EH (cell line): ENCODE data around the gene SLCO4A1.

Source experiments
- DNase-seq: peaks from one replicate; pipeline ENCODE4 v3.0.0-alpha.2; 2015; ENCODE audit warnings: low read depth

The SLCO4A1 gene

DNA sequence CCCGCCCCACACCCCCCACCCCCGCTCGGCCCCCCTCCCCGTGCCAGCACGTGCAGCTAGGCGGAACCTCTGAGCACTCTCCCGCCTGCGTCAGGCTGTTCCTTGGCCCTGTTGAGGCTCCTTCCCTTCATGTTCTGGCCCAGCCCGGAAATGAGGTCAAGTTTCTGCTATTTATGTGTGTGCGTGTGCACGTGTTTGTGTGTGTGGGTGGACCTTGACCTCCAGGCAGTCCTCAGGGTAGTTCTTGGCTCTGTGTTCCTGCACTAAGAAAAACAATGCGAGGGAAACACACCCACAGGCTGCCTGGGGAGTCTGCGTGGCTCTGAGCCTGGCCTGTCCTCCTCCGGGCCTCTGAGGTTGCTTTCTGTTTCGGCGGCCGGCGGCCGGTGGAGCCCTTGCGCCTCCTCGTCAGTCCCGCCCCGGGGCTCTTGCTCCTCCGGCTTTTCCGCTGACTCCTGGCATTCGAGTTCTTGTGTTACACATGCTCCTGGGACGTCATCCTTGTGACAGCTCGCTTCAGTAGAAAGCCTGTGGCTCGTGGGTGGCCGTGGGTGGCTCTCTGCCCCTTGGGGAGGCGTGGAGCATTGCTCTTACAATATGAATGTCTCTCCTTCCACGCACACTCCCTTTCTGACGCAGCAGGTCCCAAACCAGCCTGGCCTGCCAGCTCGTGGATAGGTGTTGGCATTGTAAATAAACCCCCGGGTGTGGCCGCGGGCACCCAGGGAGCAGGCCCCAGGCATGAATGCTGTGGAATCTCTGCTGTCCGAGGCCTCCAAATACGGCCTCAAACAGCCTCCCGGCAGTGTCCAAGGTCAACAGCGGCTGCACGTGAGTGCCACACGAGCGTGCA is 10.0 kb downstream of the SLCO4A1 start:
- DNase-seq, result peak; percentile 98

DNA sequence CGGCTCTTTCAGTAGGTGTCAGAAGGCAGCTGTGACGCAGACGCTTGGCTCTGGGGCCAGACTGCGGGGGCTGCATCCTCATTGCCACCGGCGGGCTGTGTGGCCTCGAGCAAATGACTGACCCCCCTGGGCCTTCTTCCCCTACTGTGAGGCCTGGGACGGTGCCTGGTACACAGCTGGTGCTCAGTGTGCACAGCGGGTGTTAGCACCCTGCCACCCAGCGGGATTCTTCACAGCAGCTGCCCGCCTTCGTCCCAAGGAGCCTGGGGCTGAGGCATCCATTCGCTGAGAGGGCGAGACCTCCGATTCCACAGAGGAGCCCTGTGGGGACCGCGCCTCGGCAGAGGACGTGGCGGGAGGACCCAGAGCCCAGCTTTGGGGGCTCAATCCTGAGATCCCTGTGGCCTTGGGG is 10.6 kb downstream of the SLCO4A1 start:
- DNase-seq, result no peak

DNA sequence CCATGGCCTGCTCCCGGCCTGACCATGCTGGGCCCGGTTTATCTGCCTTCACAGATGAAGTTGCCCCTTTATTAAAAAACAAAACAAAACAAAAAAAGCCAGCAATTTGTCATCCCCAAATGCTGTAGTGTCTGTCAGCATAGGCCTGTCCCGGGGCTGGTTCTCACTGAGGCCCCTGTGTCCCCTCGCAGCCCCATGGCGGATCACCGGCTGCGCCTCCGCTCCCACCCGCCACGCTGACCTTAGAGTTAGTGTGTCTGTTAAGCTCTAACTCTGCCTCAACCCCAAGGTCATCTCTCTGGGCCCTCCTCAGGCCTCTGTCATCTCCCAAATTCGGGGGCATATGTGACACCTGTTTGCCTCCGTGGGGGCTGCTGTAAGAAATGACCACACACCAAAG is 11.1 kb downstream of the SLCO4A1 start:
- DNase-seq, result no peak

DNA sequence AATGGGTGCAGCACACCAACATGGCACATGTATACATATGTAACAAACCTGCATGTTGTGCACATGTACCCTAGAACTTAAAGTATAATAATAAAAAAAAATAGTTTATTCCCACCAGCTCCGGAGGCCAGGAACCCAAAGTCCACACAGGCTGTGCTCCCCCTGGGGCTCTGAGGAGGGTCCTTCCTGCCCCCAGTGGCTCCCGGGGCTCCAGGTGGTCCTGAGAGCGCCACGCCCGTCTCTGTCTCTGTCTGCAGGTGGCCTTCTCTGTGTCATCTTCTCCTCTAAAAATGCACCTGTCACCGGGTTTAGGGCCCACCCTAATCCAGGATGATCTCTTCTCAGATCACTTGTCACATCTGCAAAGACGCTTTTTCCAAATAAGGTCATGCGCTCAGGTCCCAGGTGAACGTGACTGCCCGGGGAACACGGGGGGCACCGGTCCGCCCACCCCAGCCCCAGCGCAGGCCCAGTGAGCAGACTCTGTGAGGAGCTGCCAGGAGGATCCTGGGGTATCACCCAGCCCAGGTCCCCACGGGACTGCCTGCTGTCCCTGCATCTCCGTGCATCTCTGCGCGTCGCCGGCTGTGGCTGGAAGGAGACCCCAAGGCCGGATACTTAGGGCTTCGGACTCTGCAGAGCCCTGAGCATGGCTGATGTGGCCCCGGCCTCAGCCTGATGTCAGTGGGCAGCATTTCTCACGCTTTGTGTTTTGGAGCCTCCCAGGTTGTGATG is 11.8 kb downstream of the SLCO4A1 start:
- no peak for DNase-seq

DNA sequence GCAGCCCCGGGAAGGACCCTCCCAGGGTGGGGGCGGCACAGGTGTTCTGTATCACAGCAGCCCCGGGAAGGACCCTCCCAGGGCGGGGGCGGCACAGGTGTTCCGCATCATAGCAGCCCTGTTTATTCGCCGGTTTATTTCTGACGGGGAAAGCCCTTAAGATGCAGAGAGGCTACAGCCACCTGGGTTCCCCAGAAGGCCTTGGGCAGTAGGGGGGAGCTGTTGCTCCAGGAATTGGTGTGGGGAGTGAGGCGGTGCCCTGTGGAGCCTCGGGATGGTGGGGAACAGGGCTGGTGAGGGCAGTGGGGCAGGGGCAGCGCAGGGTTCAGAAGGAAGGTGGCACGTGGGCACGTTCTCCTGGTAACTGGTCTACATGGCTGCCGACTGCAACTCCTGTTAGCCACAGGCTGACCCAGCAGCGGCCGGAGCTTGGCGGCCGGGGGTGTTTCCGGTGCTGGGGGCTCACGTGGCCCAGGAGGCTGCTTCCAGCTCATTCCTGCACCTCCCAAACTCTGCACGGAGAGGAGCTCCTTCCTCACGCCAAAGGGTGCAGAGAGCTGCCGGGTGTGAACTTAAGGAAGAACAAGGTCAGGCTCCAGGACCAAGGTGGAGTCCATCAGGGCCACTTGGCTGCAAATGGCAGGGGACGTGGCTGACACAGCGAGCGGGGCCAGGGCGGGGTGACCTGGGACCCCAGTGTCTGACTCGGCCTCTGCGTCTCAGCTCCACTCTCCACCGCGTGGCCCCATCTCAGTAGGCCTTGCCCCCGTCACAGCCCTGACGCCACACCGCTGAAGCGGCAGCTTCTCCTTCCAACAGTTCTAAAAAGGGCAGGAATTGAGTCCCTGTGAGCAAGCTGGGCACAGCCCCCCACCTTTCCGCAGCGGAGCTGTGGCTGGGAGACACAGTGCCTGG is 13.2 kb downstream of the SLCO4A1 start:
- no peak for DNase-seq

DNA sequence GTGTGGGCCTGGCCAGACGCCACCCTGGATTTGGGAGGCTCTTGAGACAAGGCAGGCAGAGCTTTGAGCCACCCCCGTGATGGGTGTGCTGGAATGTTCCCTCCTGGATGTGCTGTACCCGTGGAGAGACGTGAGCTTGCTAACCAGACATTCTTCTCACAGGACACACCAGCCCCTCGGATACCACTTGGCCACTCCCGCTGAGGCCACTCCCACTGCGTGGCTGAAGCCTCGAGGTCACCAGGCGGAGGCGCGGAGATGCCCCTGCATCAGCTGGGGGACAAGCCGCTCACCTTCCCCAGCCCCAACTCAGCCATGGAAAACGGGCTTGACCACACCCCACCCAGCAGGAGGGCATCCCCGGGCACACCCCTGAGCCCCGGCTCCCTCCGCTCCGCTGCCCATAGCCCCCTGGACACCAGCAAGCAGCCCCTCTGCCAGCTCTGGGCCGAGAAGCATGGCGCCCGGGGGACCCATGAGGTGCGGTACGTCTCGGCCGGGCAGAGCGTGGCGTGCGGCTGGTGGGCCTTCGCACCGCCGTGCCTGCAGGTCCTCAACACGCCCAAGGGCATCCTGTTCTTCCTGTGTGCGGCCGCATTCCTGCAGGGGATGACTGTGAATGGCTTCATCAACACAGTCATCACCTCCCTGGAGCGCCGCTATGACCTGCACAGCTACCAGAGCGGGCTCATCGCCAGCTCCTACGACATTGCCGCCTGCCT is 14.1 kb downstream of the SLCO4A1 start:
- no peak for DNase-seq

DNA sequence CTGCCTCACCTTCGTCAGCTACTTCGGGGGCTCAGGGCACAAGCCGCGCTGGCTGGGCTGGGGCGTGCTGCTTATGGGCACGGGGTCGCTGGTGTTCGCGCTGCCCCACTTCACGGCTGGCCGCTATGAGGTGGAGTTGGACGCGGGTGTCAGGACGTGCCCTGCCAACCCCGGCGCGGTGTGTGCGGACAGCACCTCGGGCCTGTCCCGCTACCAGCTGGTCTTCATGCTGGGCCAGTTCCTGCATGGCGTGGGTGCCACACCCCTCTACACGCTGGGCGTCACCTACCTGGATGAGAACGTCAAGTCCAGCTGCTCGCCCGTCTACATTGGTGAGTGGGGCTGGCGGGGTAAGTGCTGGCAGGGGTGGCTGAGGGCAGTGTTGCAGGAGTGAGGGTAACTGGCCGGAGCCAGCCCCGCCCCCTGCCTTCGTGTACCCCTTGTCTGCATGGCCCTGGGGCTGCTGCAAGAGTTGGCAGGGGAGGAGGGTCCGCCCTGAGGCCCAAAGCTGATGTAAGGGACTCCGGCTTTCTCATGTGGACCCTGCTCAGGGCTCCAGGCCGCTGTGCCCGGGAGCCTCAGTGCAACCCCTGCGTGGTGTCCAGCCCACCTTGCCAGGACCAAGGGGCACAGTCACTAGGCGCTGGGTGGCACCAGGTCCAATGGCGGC is 14.8 kb downstream of the SLCO4A1 start:
- no peak for DNase-seq

DNA sequence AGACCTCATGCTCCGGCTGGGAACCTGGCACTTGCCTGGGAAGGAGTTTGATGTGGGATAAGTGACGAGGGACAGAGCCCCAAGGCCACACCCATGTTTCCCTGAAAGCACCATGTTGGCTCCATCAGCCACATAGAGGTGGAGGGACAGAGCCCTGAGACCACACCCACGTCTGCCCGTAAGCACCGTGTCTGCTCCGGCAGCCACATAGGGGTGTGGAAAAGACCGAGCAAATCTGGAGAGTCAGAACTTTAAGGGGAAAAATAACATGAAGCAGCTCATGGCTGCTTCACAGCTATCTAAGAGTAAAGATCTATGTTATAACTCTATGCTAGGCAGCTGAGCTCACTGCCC is 15.3 kb downstream of the SLCO4A1 start:
- no peak for DNase-seq

DNA sequence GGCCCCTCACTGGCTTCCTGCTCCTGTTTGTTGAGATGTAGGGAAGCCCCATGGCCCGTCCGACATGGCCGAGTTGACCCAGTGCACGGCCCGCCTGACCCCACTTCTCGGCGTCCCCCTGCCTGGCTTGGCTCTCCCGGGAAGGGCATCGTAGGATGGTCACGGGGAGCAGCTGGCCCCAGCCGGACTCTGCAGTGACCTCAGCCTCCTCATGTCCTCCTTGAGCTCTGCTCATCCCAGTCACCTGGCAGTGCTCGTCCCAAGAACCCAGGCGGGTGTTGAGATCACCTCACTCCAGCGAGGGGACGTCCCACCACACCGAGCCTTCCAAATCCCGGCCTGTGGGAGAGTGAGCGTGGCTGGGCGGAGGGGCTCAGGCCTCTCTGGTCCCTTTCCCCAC is 15.7 kb downstream of the SLCO4A1 start:
- no peak for DNase-seq

DNA sequence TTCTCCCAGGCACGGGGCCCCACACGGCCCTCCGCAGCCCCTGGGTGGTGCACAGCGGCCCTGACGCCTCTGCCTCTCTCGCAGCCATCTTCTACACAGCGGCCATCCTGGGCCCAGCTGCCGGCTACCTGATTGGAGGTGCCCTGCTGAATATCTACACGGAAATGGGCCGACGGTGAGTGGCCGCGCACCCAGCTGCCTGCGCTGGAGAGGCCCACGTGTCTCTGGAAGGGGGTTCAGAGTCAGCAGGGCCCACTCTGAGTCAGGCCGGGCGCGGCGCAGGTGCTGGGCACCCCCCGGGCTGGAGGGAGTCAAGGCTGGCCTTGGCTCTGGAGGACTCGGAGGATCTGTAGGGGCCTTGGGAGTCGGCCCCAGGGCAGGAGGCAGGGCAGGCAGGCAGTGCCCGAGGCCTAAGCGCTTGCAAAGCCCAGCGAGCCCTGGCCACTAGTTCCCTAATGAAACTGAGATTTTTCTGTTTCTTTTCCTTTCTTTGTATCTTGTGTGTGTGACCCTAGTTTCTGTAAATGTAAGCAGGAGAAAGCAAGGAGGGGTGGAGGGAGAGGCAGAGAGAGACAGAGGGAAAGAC is 16.4 kb downstream of the SLCO4A1 start:
- DNase-seq, result no peak

DNA sequence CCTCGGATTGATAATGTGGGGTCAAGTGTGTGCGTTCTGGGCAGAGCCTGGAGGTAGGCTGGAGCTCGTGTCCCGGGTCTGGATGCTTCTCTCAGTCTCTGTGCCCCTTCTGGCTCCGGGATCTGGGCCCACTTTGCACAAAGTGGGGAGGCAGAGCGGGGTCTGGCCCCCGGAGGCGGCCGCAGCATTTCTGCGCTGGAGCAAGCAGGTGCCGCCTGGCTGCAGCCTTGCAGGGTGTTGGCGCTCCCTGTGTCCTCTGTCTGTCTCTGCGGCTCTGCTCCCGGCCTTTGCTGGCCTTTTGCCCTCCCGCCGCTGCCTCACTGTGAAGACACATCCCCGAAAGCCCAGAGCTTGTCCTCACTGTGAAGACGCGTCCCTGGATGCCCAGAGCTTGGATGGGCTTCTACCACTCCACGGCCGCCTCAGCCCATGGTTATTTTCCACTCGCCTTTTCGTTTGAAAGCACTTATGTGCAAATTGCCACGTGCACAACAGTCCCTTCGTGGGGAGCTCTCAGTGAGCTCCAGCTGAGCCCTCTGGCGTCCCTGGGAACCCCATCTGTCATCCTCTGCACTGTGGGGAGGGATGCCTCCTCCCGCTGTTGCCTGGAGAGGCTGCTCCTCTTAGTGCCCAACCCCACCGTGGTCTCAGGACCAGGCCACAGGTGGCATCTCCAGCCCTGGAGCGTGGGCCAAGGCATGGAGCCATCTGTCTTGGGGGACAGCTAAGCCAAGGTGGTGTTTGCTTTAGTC is 17.4 kb downstream of the SLCO4A1 start:
- DNase-seq, result no peak

DNA sequence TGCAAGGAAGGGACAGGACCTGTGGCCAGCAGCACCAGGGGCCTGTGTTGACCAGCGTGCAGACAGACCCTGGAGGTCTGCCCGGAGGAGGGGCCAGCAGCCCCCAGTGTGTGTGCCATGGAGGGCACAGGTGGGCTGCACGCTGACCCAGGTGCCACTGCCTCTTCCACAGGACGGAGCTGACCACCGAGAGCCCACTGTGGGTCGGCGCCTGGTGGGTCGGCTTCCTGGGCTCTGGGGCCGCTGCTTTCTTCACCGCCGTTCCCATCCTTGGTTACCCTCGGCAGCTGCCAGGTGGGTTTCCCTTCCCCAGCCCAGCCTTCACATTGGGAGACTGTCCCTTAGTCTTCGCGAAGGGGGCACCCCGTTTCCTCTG is 17.9 kb downstream of the SLCO4A1 start:
- no peak for DNase-seq

DNA sequence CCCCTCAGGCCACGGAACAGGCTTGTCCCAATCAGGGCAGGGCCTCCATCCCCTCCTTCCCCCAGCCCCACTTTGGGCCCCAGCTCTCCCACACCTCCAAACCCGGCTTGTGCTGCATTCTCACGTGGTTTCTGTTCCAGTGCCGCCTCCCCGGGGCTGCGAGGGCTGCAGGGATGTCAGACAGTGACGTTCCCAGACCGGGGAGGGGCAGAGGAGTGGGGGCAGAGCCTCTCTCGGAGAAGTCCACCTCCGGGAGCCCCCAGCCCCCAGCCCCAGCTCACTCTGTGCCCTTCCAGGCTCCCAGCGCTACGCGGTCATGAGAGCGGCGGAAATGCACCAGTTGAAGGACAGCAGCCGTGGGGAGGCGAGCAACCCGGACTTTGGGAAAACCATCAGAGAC is 18.5 kb downstream of the SLCO4A1 start:
- no peak for DNase-seq

DNA sequence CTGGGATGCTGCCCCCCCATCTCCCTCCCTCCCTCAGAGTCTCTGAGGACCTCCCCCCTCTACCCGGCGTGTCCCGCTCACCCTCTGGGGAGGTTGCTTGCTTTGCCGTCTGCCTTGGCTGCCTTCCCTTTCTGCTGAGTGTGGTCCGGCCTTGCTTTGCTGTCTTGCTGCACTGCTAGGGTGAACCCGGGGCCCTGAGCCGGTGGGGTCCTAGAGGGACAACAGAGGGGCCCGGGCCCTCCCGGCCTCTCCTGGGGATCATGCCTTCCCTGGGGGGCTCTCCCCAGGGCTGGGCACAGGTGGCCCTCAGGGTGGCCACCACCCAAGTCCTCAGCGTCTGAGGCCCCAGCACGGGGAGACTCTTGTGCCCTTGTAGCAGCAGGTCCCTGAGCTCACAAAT is 19.3 kb downstream of the SLCO4A1 start:
- DNase-seq, result no peak

DNA sequence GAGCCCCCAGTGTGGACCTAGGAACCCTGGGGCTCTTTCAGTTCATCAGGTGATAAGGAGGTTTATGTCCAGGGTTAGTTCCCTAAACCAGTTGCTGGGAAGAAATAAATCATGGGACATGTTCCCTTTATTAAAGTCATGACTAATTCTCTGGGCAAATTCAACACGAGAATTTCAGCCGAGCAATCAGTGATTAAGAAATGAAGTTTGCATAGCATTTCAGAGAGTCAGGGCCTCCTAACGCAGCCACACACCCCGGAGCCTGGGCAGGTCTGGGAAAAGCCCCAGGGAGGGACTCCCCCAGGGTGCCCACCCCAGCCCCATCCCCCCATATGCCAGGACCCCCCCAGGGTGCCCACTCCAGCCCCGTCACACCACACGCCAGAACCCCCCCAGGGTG is 20.1 kb downstream of the SLCO4A1 start:
- DNase-seq, result peak; percentile 87

DNA sequence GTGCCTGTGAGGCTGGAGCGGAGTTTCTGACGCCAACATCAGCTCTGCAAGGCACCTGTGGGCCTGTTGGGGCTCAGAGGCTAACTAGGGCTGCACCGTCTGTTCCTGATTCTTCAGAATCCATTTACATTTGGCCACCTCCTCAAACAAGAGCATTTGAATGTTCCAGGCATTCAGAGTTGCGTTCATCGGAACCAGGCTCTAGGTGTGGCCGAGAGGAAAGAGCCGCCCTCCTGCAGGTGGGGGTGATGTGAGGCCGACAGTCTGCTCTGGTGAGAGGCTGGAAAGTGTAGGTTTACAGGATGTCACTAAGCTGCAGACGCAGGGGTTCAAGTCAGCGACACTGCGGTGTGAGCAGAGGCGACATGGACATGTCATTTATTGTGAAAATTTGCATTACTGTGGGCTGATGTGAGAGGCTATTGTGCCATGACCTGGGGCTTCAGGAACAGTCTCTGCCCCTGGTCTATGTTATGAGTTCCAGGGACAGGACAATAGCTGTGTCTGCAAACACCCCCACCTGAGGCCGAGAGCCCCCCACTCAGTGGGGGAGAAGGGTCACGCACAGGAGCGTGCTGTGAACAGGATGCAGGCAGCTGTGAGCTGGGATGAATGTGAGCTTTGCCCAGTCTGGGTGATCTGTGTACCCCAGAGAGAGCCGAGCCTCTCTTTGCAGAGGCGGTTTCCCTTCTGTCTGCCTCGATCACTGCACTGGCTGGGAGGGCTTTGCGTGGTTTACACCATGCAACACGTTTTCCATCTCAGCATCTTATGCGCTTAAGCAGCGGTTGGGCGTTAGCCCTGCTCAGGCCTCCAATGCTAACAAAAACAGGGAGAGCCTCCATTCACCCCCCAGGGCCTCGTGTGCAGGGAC is 21.1 kb downstream of the SLCO4A1 start:
- no peak for DNase-seq

DNA sequence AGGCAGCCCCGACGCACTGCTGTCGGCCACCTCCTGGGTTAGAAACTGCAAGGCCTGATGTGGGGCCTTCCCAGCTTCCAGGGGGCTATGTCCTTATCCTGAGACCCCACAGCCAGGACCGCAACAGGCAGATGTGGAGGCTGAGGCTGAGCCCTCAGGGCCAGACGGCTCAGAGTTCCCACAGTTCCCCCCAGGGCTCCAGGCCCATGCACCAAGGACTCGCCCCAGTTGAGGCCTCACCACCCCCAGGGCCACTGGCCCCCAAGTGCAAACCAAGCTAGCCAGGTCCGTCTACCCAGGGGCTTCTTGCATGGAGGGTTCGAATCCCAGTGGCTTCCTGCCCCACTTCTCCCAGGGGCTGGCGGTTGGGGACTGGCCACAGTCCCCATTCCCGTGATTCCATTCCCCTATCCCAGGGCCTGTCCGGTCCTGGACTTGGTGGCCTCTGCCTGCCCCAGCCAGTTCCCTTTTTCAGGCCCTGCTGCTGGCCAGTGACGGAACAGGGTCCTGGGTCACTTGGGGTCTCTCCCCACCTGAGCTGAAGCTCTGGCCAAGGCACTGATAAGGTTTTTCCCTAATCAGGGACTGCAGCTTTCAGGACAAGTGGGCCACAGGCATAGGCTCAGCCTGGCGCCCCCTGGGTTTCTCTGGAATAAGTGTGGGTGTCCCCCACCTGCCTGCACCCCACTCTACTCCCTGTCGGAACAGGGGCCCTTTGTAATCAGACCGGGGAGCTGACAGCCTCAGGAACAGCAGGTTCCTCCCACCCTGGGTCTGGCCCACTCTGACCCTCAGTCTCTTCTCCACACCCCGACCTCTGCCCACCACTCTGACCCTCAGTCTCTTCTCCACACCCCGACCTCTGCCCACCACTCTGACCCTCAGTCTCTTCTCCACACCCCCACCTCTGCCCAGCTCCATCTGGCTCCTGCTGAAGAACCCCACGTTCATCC is 22.0 kb downstream of the SLCO4A1 start:
- DNase-seq, result no peak

DNA sequence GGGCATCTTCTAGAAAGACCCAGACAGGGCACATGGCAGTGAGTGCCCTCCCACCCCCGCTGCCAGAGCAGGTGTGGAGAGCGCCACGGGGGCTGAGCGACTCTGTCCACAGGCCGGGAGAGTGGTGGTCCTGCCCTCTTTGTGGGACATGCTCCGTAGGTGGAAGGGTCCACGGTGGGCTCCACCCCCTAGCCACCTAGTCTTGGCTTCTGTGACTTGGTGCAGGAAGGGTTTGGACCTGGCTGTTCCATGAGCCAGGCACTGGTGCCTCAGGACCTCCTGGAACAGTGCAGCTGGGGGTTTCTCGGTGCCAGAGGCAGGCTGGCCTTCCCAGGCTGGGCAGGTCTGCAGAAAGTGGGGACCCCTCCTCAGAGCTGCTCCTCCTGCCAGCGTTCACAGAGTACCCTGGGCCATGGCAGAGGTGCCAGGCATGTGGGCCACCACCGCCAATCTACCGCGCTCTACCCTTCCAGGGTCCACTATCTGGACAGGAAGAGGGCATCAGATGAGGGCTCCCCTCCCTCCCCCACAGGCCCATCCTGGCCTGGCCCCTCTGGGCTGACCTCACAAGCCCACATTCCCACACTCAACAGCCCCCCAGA is 23.0 kb downstream of the SLCO4A1 start:
- DNase-seq, result no peak
